GM12891 (cell line): ENCODE measurements around the gene ACOX2.

Source experiments
- PAX5 ChIP-seq: IDR thresholded peaks from 2 replicates; pipeline ENCODE4 v1.6.1; 2011; ENCODE audit warnings: low read length, moderate library complexity, mild to moderate bottlenecking; ENCODE audit not compliant: insufficient read depth, severe bottlenecking
- POLR2A ChIP-seq: IDR thresholded peaks from 2 replicates; pipeline ENCODE4 v1.6.1; 2011; ENCODE audit warnings: low read depth, low read length, control low read depth
- POLR2AphosphoS5 ChIP-seq: IDR thresholded peaks from 2 replicates; pipeline ENCODE4 v1.6.1; 2011; ENCODE audit warnings: low read depth, low read length, control low read depth
- POU2F2 ChIP-seq: IDR thresholded peaks from 2 replicates; pipeline ENCODE4 v1.6.1; 2011; ENCODE audit warnings: low read depth, mild to moderate bottlenecking, control low read depth, low read length, moderate library complexity
- SPI1 ChIP-seq: IDR thresholded peaks from 2 replicates; pipeline ENCODE4 v1.6.1; 2011; ENCODE audit warnings: low read depth, low read length, control low read depth
- TAF1 ChIP-seq: IDR thresholded peaks from 2 replicates; pipeline ENCODE4 v1.6.1; 2011; ENCODE audit warnings: low read depth, low read length, control low read depth

DNA sequence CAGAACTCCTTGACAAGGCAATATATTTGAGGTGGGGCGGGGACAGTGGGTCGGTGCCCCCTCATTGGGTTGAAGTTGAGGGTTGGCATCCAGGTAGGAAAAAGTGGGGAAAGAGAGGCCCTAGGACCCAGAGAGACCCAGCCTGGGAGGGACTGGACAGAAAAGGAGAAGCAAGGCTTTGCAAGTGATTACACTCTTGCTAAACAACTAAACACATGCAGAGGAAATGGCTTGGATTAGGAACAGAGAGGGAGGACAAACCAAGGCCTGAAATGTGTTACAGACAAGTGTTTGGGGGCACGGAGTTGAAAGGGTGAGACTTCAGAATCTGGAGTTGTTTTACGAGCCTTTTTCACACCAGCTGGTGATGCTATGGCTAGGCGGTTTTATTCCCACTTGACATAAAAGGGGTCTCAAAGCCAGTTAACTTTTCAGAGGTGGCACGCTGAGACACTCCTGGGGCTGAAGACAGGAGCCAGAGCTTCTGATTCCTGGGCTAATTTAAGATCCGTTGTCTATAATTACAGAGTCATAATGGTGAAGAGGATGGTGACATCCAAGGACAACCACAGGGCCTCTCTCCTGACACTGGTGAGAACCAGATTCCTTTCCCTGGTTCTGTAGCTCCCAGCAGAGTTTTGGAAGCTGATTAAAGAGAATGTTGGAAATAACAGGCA, 52.8 kb downstream of the ACOX2 start:
- TF ChIP-seq POLR2A, result no peak
- no peak for TF ChIP-seq POLR2AphosphoS5
- no peak for TF ChIP-seq POU2F2
- TF ChIP-seq TAF1, result no peak
- TF ChIP-seq SPI1, result no peak
- no peak for TF ChIP-seq PAX5
